AG09319 (cell line): ENCODE measurements around the gene VASH2.

Source experiments
- DNase-seq: peaks from one replicate; pipeline ENCODE4 v3.0.0-alpha.2; 2010; ENCODE audit warnings: low read depth; ENCODE audit errors: extremely low read depth
- CTCF ChIP-seq: IDR thresholded peaks from 2 replicates; pipeline ENCODE4 v1.5.1; 2011; ENCODE audit warnings: low read depth, mild to moderate bottlenecking, inconsistent platforms, low read length, moderate library complexity

VASH2 gene

GRCh38 chr1:212945056-212945455 lies 5.3 kb upstream of the VASH2 start:
- DNase-seq = no peak
- no peak for TF ChIP-seq CTCF

GRCh38 chr1:212945463-212946160 lies 4.7 kb upstream of the VASH2 start:
- no peak for DNase-seq
- no peak for TF ChIP-seq CTCF

- no peak for DNase-seq
- no peak for TF ChIP-seq CTCF
Measured at GRCh38 chr1:212946872-212947271, 3.5 kb upstream of the VASH2 start.

GRCh38 chr1:212949771-212950170 lies 570 bp upstream of the VASH2 start:
- TF ChIP-seq CTCF = no peak
- DNase-seq = no peak

- no peak for TF ChIP-seq CTCF
- no peak for DNase-seq
Measured at GRCh38 chr1:212951126-212951946, 995 bp downstream of the VASH2 start.

- DNase-seq = no peak
- TF ChIP-seq CTCF = no peak
Measured at GRCh38 chr1:212951947-212952640, 1.8 kb downstream of the VASH2 start.

GRCh38 chr1:212952641-212952976 lies 2.3 kb downstream of the VASH2 start:
- TF ChIP-seq CTCF = no peak
- DNase-seq = no peak
